IMR-90 (cell line): ENCODE measurements around the gene LRFN4.

ENCODE experiments used
- CTCF ChIP-seq: conservative IDR thresholded peaks from 2 replicates; pipeline ENCODE4 v1.5.1; 2012; ENCODE audit warnings: mild to moderate bottlenecking, low read depth, low read length, improper control_type of control experiment
- RAD21 ChIP-seq: IDR thresholded peaks from 2 replicates; pipeline ENCODE4 v1.6.1; 2012; ENCODE audit warnings: low read length, improper control_type of control experiment

- TF ChIP-seq CTCF (no peak), RAD21 (no peak)
These were observed 5.7 kb downstream of the LRFN4 start for GRCh38 chr11:66862559-66863037.
